ENCODE measurements around the gene HSD3B2. TPM values are rescaled to one million over a fixed set of nuclear protein-coding genes. Genes with fewer than 3 reads are reported as not detected.

The HSD3B2 gene
- total and polyA plus RNA-seq, 2 of the 8 experiments (the other 6 are each of a cell fraction or from before 2014, with no cell fraction given): not detected

DNA sequence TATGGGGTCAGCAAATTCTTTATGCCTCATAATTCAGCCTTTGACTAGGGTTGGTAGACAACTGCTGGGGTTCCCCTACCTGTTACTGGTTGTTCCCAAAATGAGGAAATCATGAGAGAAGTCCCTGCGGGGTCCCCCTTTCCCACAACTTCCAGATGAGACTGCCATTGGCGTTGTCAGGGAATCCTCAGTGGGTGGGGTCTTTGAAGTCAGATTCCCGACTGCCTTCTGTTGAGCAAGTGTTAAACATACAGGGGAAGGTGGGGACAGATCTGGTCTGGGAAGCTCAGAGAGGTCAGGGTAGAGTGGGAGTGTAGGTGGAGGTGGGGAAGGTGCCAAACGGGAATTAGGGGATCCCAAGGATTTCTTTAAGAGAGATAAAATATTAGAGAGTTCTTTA is 14.7 kb downstream of the HSD3B2 start:
- TF ChIP-seq ZNF274 (IDR thresholded peaks at IDR 0.05; ENCODE audit: borderline replicate concordance, extremely low read depth, low read length): no peak
- TF ChIP-seq KDM5A (IDR thresholded peaks at IDR 0.05; ENCODE audit: low read length): no peak
- no peak for TF ChIP-seq CBX8 (IDR thresholded peaks at IDR 0.05; ENCODE audit: borderline replicate concordance, low read depth, low read length)
- TF ChIP-seq SP4 (IDR thresholded peaks at IDR 0.05; ENCODE audit: low read length): no peak
- TF ChIP-seq POU5F1 (IDR thresholded peaks at IDR 0.05; ENCODE audit: low read depth, low read length): no peak
- no peak for TF ChIP-seq RXRA (IDR thresholded peaks at IDR 0.05; ENCODE audit: insufficient read depth, low read depth, low read length)
- TF ChIP-seq HDAC2 (IDR thresholded peaks at IDR 0.05; ENCODE audit: borderline replicate concordance in 1 of 2, low read depth in 2 of 2, low read length in 2 of 2): no peak
- no peak for TF ChIP-seq RBBP5 (IDR thresholded peaks at IDR 0.05; ENCODE audit: borderline replicate concordance, low read depth, low read length)
- Histone ChIP-seq H3K4ac (replicated peaks; ENCODE audit: insufficient read length, low read depth, low read length) (no peak overlapping the region), H3K4me1 (replicated peaks in 1 of 4; ENCODE audit: control insufficient read depth in 3 of 4, insufficient read depth in 4 of 4, low read length in 3 of 4) (no peaks in the 10 kb centered on the region; a peak in 1 of 7 replicates), H4K5ac (ENCODE audit: insufficient read length, low read depth, low read length) (no peak overlapping the region), H3K4me2 (ENCODE audit: insufficient read depth in 1 of 2, low read depth in 2 of 2, low read length in 2 of 2) (no peak overlapping the region), H2AK5ac (ENCODE audit: low read depth, low read length) (no peak overlapping the region), H2BK5ac (ENCODE audit: low read depth, low read length) (no peak overlapping the region), H2BK120ac (replicated peaks; ENCODE audit: low read depth, low read length) (no peak overlapping the region), H2AFZ (ENCODE audit: low read length) (no peak overlapping the region), H3K14ac (ENCODE audit: insufficient read length) (no peak overlapping the region), H3K18ac (ENCODE audit: extremely low read depth, low read length) (no peak overlapping the region), H4K20me1 (replicated peaks in 1 of 2; ENCODE audit: control insufficient read depth in 1 of 2, insufficient read depth in 2 of 2, low read length in 2 of 2) (no peaks in the 10 kb centered on the region), H3K9me3 (ENCODE audit: insufficient read depth in 2 of 2, low read depth in 1 of 2, low read length in 1 of 2) (no peaks in the 10 kb centered on the region), H3K36me3 (ENCODE audit: control insufficient read depth in 2 of 4, insufficient read depth in 4 of 4, low read length in 3 of 4) (no peaks in the 10 kb centered on the region), H3K79me1 (ENCODE audit: low read depth, low read length) (no peaks in the 10 kb centered on the region), H2BK20ac (ENCODE audit: low read length) (no peak overlapping the region), H3K27ac (ENCODE audit: low read depth, low read length) (no peak overlapping the region), H3K27me3 (replicated peaks in 1 of 4; ENCODE audit: control insufficient read depth in 3 of 4, extremely low read depth in 1 of 4, insufficient read depth in 3 of 4, low read length in 3 of 4) (no peaks in the 10 kb centered on the region), H3K56ac (replicated peaks; ENCODE audit: insufficient read length, low read depth, low read length) (no peak overlapping the region), H3K23ac (ENCODE audit: insufficient read length) (no peak overlapping the region), H3K23me2 (ENCODE audit: low read depth, low read length) (no peaks in the 10 kb centered on the region), H2BK15ac (ENCODE audit: low read length) (no peak overlapping the region), H3K79me2 (ENCODE audit: control insufficient read depth in 1 of 2, insufficient read depth in 2 of 2, low read length in 2 of 2) (no peaks in the 10 kb centered on the region), H2BK12ac (ENCODE audit: low read depth, low read length) (no peak overlapping the region), H3K4me3 (ENCODE audit: extremely low read depth in 1 of 4, insufficient read depth in 2 of 4, low read depth in 3 of 4, low read length in 4 of 4) (no peak overlapping the region), H4K8ac (ENCODE audit: extremely low read depth, insufficient read depth, low read length) (no peak overlapping the region), H3K9ac (replicated peaks in 1 of 4; ENCODE audit: extremely low read depth in 1 of 4, low read depth in 3 of 4, low read length in 3 of 4) (no peak overlapping the region), H4K91ac (replicated peaks; ENCODE audit: insufficient read length, low read length) (no peak overlapping the region)
- CTCF ChIA-PET (ENCODE audit: partially characterized antibody): interaction anchor here (0.7 to 1.3 kb wide), 3 partner anchors 19 to 108 kb away, joined by 3 read pairs; no protein-coding TSS in a partner anchor
- POLR2A ChIA-PET (ENCODE audit: partially characterized antibody): no interaction called here
- DNase-seq (ENCODE audit: low read depth in 1 of 2, low spot score in 2 of 2): no peak
- 79% methylated on average over 4 of the region's 4 CpGs; no CpG with 5 or more reads in 1 of the 2 experiments for WGBS, 2 experiments (ENCODE audit: extremely low coverage in 1 of 2, insufficient coverage in 1 of 2, insufficient read length in 1 of 2, insufficient replicate concordance in 2 of 2, low coverage in 1 of 2, low lambda C conversion rate in 2 of 2, missing lambda C conversion rate in 1 of 2)
- FAIRE-seq: no peak

Measured in H1 (cell line).